HepG2 (cell line): Measurements from ENCODE around the gene SPP2. TPM values are rescaled to one million over a fixed set of nuclear protein-coding genes. Genes with fewer than 3 reads are reported as not detected.

Experiments
- ATAC-seq: fragments of 200-7000 bp; cut with Tn5 transposase; 3 replicates; pipeline ENCODE4 v1.9.1; 2020; ENCODE audit warnings: mild to moderate bottlenecking, moderate library complexity
- BruUV-seq: library from RNA; stranded (reverse); fragments of 400-500 nt; replicated peaks from 2 replicates; lab custom pipeline; 2021; lab: Mats Ljungman, UMichigan
- CTCF ChIA-PET: fragments of 300-600 bp; formaldehyde crosslinking; extraction: SDS; loops from one replicate; lab custom pipeline; 2021; ENCODE audit warnings: low total read pairs, inconsistent platforms, low intra/inter-chr PET ratio; lab: Yijun Ruan, JAX
- POLR2A ChIA-PET: fragments of 350-600 bp; sonication (Branson Sonifier 250); formaldehyde crosslinking; loops from one replicate; lab custom pipeline; 2020; ENCODE audit warnings: antibody characterized with exemption, inconsistent platforms; lab: Yijun Ruan, JAX
- DNase-seq: peaks from one replicate; pipeline ENCODE4 v3.0.0-alpha.2; 2015; ENCODE audit warnings: low spot score
- FAIRE-seq: peaks from 3 replicates; lab custom pipeline; 2011; peaks lifted over from hg19 to GRCh38; lab: Jason Lieb, UNC
- H2AFZ ChIP-seq: one replicate; pipeline ENCODE4 v1.6.1; 2011; ENCODE audit warnings: low read length, inconsistent platforms
- H3K27ac ChIP-seq: fragments of 300-600 bp; 3 replicates; pipeline ENCODE4 v1.8.0; 2011; ENCODE audit warnings: mixed run types, mild to moderate bottlenecking, mixed read lengths, low read length, inconsistent platforms; ENCODE audit not compliant: insufficient read depth; ENCODE audit errors: extremely low read length
- H3K27me3 ChIP-seq, 2 experiments: fragments of 200-600 bp in 1 of 2; 2 replicates in 1 of 2; 3 replicates in 1 of 2; pipeline versions ENCODE4 v1.6.0 to v1.8.0; 2011; ENCODE audit warnings: low read length in 2 of 2, mild to moderate bottlenecking in 2 of 2, moderate library complexity in 2 of 2, inconsistent platforms in 1 of 2; ENCODE audit not compliant: insufficient read depth in 2 of 2, control insufficient read depth in 1 of 2
- H3K36me3 ChIP-seq, 2 experiments: fragments of 200-600 bp in 1 of 2; replicated peaks in 1 of 2; 2 replicates in 1 of 2; 3 replicates in 1 of 2; pipeline versions ENCODE4 v1.5.1 to v1.8.0; 2011; ENCODE audit warnings: low read length in 2 of 2, inconsistent platforms in 1 of 2; ENCODE audit not compliant: insufficient read depth in 2 of 2, control insufficient read depth in 1 of 2
- H3K4me1 ChIP-seq: 2 replicates; pipeline ENCODE4 v1.5.1; 2012; ENCODE audit warnings: low read length, inconsistent platforms; ENCODE audit not compliant: insufficient read depth
- H3K4me2 ChIP-seq: 2 replicates; pipeline ENCODE4 v1.6.0; 2011; ENCODE audit warnings: low read depth, low read length, inconsistent platforms
- H3K4me3 ChIP-seq, 3 experiments: fragments of 200-600 bp in 1 of 3; sonication (generic), shearing (Covaris generic) in 1 of 3; replicated peaks in 1 of 3; 2 replicates each; pipeline ENCODE4 v1.5.1; 2011 to 2016; ENCODE audit warnings: low read length in 3 of 3, inconsistent platforms in 2 of 3, low read depth in 2 of 3, mild to moderate bottlenecking in 2 of 3, control low read depth in 1 of 3, mixed read lengths in 1 of 3; ENCODE audit not compliant: insufficient read depth in 1 of 3
- H3K79me2 ChIP-seq: one replicate; pipeline ENCODE4 v1.6.1; 2011; ENCODE audit warnings: low read length, inconsistent platforms; ENCODE audit not compliant: insufficient read depth
- H3K9ac ChIP-seq: 2 replicates; pipeline ENCODE4 v1.6.0; 2011; ENCODE audit warnings: mild to moderate bottlenecking, low read depth, low read length, inconsistent platforms; ENCODE audit not compliant: insufficient read depth
- H3K9me3 ChIP-seq: 2 replicates; pipeline ENCODE4 v1.5.1; 2012; ENCODE audit warnings: mild to moderate bottlenecking, low read length
- H4K20me1 ChIP-seq: 2 replicates; pipeline ENCODE4 v1.6.0; 2011; ENCODE audit warnings: inconsistent platforms, mild to moderate bottlenecking, low read length, moderate library complexity; ENCODE audit not compliant: insufficient read depth
- AFF4 ChIP-seq: sonication (generic); formaldehyde crosslinking; IDR thresholded peaks from 2 replicates; pipeline ENCODE4 v1.4.0; 2020; ENCODE audit warnings: missing genetic modification reagents
- ARHGAP35 ChIP-seq: sonication (generic); formaldehyde crosslinking; IDR thresholded peaks from 2 replicates; pipeline ENCODE4 v1.9.0; 2022; ENCODE audit warnings: mild to moderate bottlenecking, inconsistent platforms, moderate library complexity, missing genetic modification reagents, borderline replicate concordance
- BORCS8-MEF2B ChIP-seq: sonication (generic); formaldehyde crosslinking; IDR thresholded peaks from 2 replicates; pipeline ENCODE4 v1.8.0; 2022; ENCODE audit warnings: mild to moderate bottlenecking, missing genetic modification reagents
- BRD4 ChIP-seq: sonication (generic); formaldehyde crosslinking; IDR thresholded peaks from 2 replicates; pipeline ENCODE4 v1.4.0; 2020; ENCODE audit warnings: missing genetic modification reagents
- GTF3A ChIP-seq: sonication (generic); formaldehyde crosslinking; conservative IDR thresholded peaks from 2 replicates; pipeline ENCODE4 v1.4.0; 2020; ENCODE audit warnings: mild to moderate bottlenecking, missing genetic modification reagents
- KAT7 ChIP-seq: IDR thresholded peaks from 2 replicates; pipeline ENCODE4 v1.6.1; 2018; ENCODE audit warnings: borderline replicate concordance, missing compliant biosample characterization
- KLF12 ChIP-seq: sonication (generic); formaldehyde crosslinking; IDR thresholded peaks from 2 replicates; pipeline ENCODE4 v1.4.0; 2020; ENCODE audit warnings: missing genetic modification reagents, borderline replicate concordance
- KLF16 ChIP-seq, 2 experiments: sonication (generic) in 1 of 2; formaldehyde crosslinking in 1 of 2; IDR thresholded peaks; 2 replicates each; pipeline versions ENCODE4 v1.6.1 to v1.8.0; 2016 to 2023; ENCODE audit warnings: missing genetic modification reagents in 2 of 2, missing compliant biosample characterization in 1 of 2
- KLF6 ChIP-seq: IDR thresholded peaks from 2 replicates; pipeline ENCODE4 v1.8.0; 2016; ENCODE audit warnings: missing biosample characterization, missing genetic modification reagents
- KLF9 ChIP-seq: IDR thresholded peaks from 2 replicates; pipeline ENCODE4 v1.6.1; 2016; ENCODE audit warnings: low read depth
- NKX3-1 ChIP-seq: sonication (generic); formaldehyde crosslinking; IDR thresholded peaks from 2 replicates; pipeline ENCODE4 v1.5.0; 2020; ENCODE audit warnings: missing genetic modification reagents
- RERE ChIP-seq: IDR thresholded peaks from 2 replicates; pipeline ENCODE4 v1.6.1; 2016; ENCODE audit warnings: low read depth, missing genetic modification reagents, missing compliant biosample characterization
- ZNF274 ChIP-seq: sonication (generic); formaldehyde crosslinking; IDR thresholded peaks from 2 replicates; pipeline ENCODE4 v1.5.1; 2020; ENCODE audit warnings: mild to moderate bottlenecking, missing genetic modification reagents
- ZNF382 ChIP-seq: sonication (generic); formaldehyde crosslinking; IDR thresholded peaks from 2 replicates; pipeline ENCODE4 v1.5.0; 2020; ENCODE audit warnings: missing genetic modification reagents, mild to moderate bottlenecking, borderline replicate concordance
- ZNF44 ChIP-seq: sonication (generic); formaldehyde crosslinking; IDR thresholded peaks from 2 replicates; pipeline ENCODE4 v1.5.1; 2020; ENCODE audit warnings: mild to moderate bottlenecking, missing genetic modification reagents
- ZNF446 ChIP-seq: sonication (generic); formaldehyde crosslinking; IDR thresholded peaks from 2 replicates; pipeline ENCODE4 v1.5.0; 2020; ENCODE audit warnings: mild to moderate bottlenecking, missing genetic modification reagents
- WGBS: methylation state at CpG from one replicate; pipeline ENCODE4 v1.1.6; 2017; ENCODE audit warnings: low lambda C conversion rate; 5-methylcytosine and 5-hydroxymethylcytosine counted together
- in situ Hi-C: cut with HindIII; loops from 2 replicates; pipeline ENCODE4 v1.10.0; 2017; ENCODE audit warnings: low pct_unique_long_range_greater_than_20kb; ENCODE audit not compliant: extremely low pct_ligation_motif_present
- intact Hi-C: fragments of 100-400 bp; cut with micrococcal nuclease; formaldehyde crosslinking; loops from one replicate; pipeline ENCODE4 v1.10.0; 2022; ENCODE audit not compliant: unreplicated experiment
- polyA plus RNA-seq, 8 experiments: library from polyadenylated mRNA; depleted of rRNA in 3 of 8; stranded (reverse) in 7 of 8; unstranded in 1 of 8; fragments of >200 nt; fragmentation: Illumina TruSeq in 4 of 8; extraction: Trizol in 4 of 8; gene quantifications; 2 replicates each; pipeline versions ENCODE4 v1.2.1 to v1.2.3, GENCODE V29; 2011 to 2016; ENCODE audit warnings: low read depth in 4 of 8, missing spikeins in 1 of 8, mixed read lengths in 1 of 8; ENCODE audit not compliant: insufficient read depth in 1 of 8
- total RNA-seq, 5 experiments: library from RNA; depleted of rRNA; stranded (reverse); fragments of >200 nt; fragmentation: Illumina TruSeq; extraction: Trizol; gene quantifications; 2 replicates each; pipeline ENCODE4 v1.2.3, GENCODE V29; 2016; ENCODE audit warnings: low read depth in 1 of 5

Gene SPP2
- total and polyA plus RNA-seq, 2 of the 13 experiments (the other 11 are each of a cell fraction or from before 2014, with no cell fraction given), result not detected

DNA sequence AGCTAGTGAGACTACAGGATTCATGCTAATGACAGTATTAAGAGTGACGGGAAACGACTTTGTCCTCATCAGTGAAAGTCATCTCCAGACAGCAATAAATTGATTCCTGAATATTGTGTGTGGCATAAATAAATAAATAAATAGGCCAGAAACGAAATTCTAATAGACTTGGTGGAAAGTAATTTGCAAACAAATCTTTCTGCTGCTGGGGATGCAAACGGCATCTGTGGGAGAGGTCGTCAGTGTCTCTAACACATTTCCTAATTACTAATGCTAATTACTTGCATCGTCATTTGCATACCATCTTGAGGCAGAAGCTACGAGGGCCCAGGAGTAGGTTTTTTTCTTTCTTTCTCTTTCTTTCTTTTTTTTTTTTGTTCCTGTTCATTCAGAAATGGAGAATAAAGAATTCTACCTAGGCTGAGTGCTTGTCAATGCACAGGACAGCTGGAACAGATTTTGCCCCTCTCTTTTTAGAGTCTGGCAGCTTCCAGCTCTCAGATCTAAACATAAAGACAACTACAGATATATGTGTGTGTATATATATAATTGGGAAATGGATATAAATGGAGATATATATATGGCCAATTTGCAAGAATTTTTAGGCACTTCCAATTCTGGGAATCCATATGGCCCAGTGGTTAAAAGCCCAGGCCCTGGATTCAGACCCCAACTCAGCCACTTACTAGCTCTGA, 75.1 kb downstream of the SPP2 start:
- no peaks in the 10 kb centered on the region for H3K4me1 ChIP-seq
- no peak overlapping the region for H3K4me2 ChIP-seq
- BruUV-seq, result no TSS peak
- H3K4me3 ChIP-seq, result no peak overlapping the region
- H3K9ac ChIP-seq, result no peak overlapping the region
- in situ Hi-C loops (no loop called here), intact Hi-C loops (no loop called here)
- no peaks in the 10 kb centered on the region for H3K9me3 ChIP-seq
- H4K20me1 ChIP-seq, result no peaks in the 10 kb centered on the region
- FAIRE-seq (no peak), ATAC-seq (no peak), DNase-seq (no peak)
- no peaks in the 10 kb centered on the region for H3K36me3 ChIP-seq
- no peaks in the 10 kb centered on the region for H3K27me3 ChIP-seq
- 27% methylated on average over 7 of the region's 7 CpGs for WGBS
- H3K27ac ChIP-seq, result no peak overlapping the region
- H3K79me2 ChIP-seq, result no peaks in the 10 kb centered on the region
- ChIA-PET POLR2A (no interaction called here), CTCF (no interaction called here)
- H2AFZ ChIP-seq, result no peak overlapping the region
- no peak for TF ChIP-seq GTF3A (CRISPR knock-in tag)
- no peak for TF ChIP-seq BRD4 (CRISPR knock-in tag)
- no peak for TF ChIP-seq ZNF44
- no peak for TF ChIP-seq KLF9 (CRISPR knock-in tag)
- no peak for TF ChIP-seq KLF16 (CRISPR knock-in tag; IDR thresholded peaks at IDR 0.05)
- TF ChIP-seq RERE, result no peak
- TF ChIP-seq KLF12 (CRISPR knock-in tag), result no peak
- no peak for TF ChIP-seq KAT7 (CRISPR knock-in tag)
- TF ChIP-seq ARHGAP35 (CRISPR knock-in tag), result no peak
- no peak for TF ChIP-seq NKX3-1 (CRISPR knock-in tag)
- TF ChIP-seq ZNF274 (CRISPR knock-in tag), result no peak
- TF ChIP-seq ZNF446 (CRISPR knock-in tag), result no peak
- TF ChIP-seq KLF6 (CRISPR knock-in tag), result no peak
- no peak for TF ChIP-seq ZNF382 (CRISPR knock-in tag)
- TF ChIP-seq BORCS8-MEF2B (CRISPR knock-in tag), result no peak
- no peak for TF ChIP-seq AFF4 (CRISPR knock-in tag)
